ENCODE data around the gene YPEL1.

YPEL1 gene

GRCh38 chr22:21672107-21672629 lies 63.4 kb downstream of the YPEL1 start:
- H3K36me3 ChIP-seq (ENCODE audit: control insufficient read depth, insufficient read depth, low read length): peaks cover 33% of the 10 kb centered on the region
- H3K27me3 ChIP-seq (ENCODE audit: control insufficient read depth, insufficient read depth, low read length): no peaks in the 10 kb centered on the region
- H3K4me3 ChIP-seq (ENCODE audit: low read depth, low read length): no peak overlapping the region
- H3K4me1 ChIP-seq (ENCODE audit: control insufficient read depth, insufficient read depth, low read length): no peaks in the 10 kb centered on the region
- H3K9me3 ChIP-seq (ENCODE audit: control insufficient read depth, insufficient read depth, low read length): no peaks in the 10 kb centered on the region
- no peak overlapping the region for H3K9ac ChIP-seq (ENCODE audit: low read depth, low read length)

- Histone ChIP-seq H3K4me3 (ENCODE audit: low read depth, low read length) (no peak overlapping the region), H3K9ac (ENCODE audit: low read depth, low read length) (no peak overlapping the region), H3K4me1 (ENCODE audit: control insufficient read depth, insufficient read depth, low read length) (no peaks in the 10 kb centered on the region), H3K36me3 (ENCODE audit: control insufficient read depth, insufficient read depth, low read length) (peaks cover 17% of the 10 kb centered on the region), H3K9me3 (ENCODE audit: control insufficient read depth, insufficient read depth, low read length) (no peaks in the 10 kb centered on the region), H3K27me3 (ENCODE audit: control insufficient read depth, insufficient read depth, low read length) (peaks cover 2% of the 10 kb centered on the region)
Observed at GRCh38 chr22:21669026-21669425, 66.6 kb downstream of the YPEL1 start.

GRCh38 chr22:21666786-21667185 lies 68.8 kb downstream of the YPEL1 start:
- Histone ChIP-seq H3K9me3 (ENCODE audit: control insufficient read depth, insufficient read depth, low read length) (no peaks in the 10 kb centered on the region), H3K9ac (ENCODE audit: low read depth, low read length) (no peak overlapping the region), H3K27me3 (ENCODE audit: control insufficient read depth, insufficient read depth, low read length) (peaks cover 4% of the 10 kb centered on the region), H3K4me3 (ENCODE audit: low read depth, low read length) (peak overlapping the region; percentile 94), H3K36me3 (ENCODE audit: control insufficient read depth, insufficient read depth, low read length) (peaks cover 6% of the 10 kb centered on the region), H3K4me1 (ENCODE audit: control insufficient read depth, insufficient read depth, low read length) (no peaks in the 10 kb centered on the region)

- Histone ChIP-seq H3K4me3 (ENCODE audit: low read depth, low read length) (peak overlapping the region; percentile 94), H3K9ac (ENCODE audit: low read depth, low read length) (no peak overlapping the region), H3K9me3 (ENCODE audit: control insufficient read depth, insufficient read depth, low read length) (no peaks in the 10 kb centered on the region), H3K36me3 (ENCODE audit: control insufficient read depth, insufficient read depth, low read length) (no peaks in the 10 kb centered on the region), H3K4me1 (ENCODE audit: control insufficient read depth, insufficient read depth, low read length) (no peaks in the 10 kb centered on the region), H3K27me3 (ENCODE audit: control insufficient read depth, insufficient read depth, low read length) (peaks cover 7% of the 10 kb centered on the region)
Observed at GRCh38 chr22:21665047-21665851, 70.3 kb downstream of the YPEL1 start.

GRCh38 chr22:21663738-21664137 lies 71.9 kb downstream of the YPEL1 start:
- Histone ChIP-seq H3K36me3 (ENCODE audit: control insufficient read depth, insufficient read depth, low read length) (no peaks in the 10 kb centered on the region), H3K27me3 (ENCODE audit: control insufficient read depth, insufficient read depth, low read length) (peaks cover 8% of the 10 kb centered on the region), H3K9ac (ENCODE audit: low read depth, low read length) (no peak overlapping the region), H3K4me1 (ENCODE audit: control insufficient read depth, insufficient read depth, low read length) (no peaks in the 10 kb centered on the region), H3K9me3 (ENCODE audit: control insufficient read depth, insufficient read depth, low read length) (no peaks in the 10 kb centered on the region), H3K4me3 (ENCODE audit: low read depth, low read length) (no peak overlapping the region)

GRCh38 chr22:21661991-21662390 lies 73.6 kb downstream of the YPEL1 start:
- H3K9me3 ChIP-seq (ENCODE audit: control insufficient read depth, insufficient read depth, low read length): no peaks in the 10 kb centered on the region
- H3K4me3 ChIP-seq (ENCODE audit: low read depth, low read length): no peak overlapping the region
- H3K36me3 ChIP-seq (ENCODE audit: control insufficient read depth, insufficient read depth, low read length): no peaks in the 10 kb centered on the region
- H3K27me3 ChIP-seq (ENCODE audit: control insufficient read depth, insufficient read depth, low read length): peaks cover 8% of the 10 kb centered on the region
- no peak overlapping the region for H3K9ac ChIP-seq (ENCODE audit: low read depth, low read length)
- no peaks in the 10 kb centered on the region for H3K4me1 ChIP-seq (ENCODE audit: control insufficient read depth, insufficient read depth, low read length)

GRCh38 chr22:21660904-21661303 lies 74.7 kb downstream of the YPEL1 start:
- Histone ChIP-seq H3K4me3 (ENCODE audit: low read depth, low read length) (no peak overlapping the region), H3K9me3 (ENCODE audit: control insufficient read depth, insufficient read depth, low read length) (no peaks in the 10 kb centered on the region), H3K27me3 (ENCODE audit: control insufficient read depth, insufficient read depth, low read length) (peaks cover 8% of the 10 kb centered on the region), H3K4me1 (ENCODE audit: control insufficient read depth, insufficient read depth, low read length) (peaks cover 3% of the 10 kb centered on the region), H3K9ac (ENCODE audit: low read depth, low read length) (no peak overlapping the region), H3K36me3 (ENCODE audit: control insufficient read depth, insufficient read depth, low read length) (no peaks in the 10 kb centered on the region)

GRCh38 chr22:21659864-21660525 lies 75.6 kb downstream of the YPEL1 start:
- no peak overlapping the region for H3K9ac ChIP-seq (ENCODE audit: low read depth, low read length)

GRCh38 chr22:21657360-21658032 lies 78.1 kb downstream of the YPEL1 start:
- peaks cover 4% of the 10 kb centered on the region for H3K27me3 ChIP-seq (ENCODE audit: control insufficient read depth, insufficient read depth, low read length)
- peaks cover 7% of the 10 kb centered on the region for H3K4me1 ChIP-seq (ENCODE audit: control insufficient read depth, insufficient read depth, low read length)
- no peaks in the 10 kb centered on the region for H3K9me3 ChIP-seq (ENCODE audit: control insufficient read depth, insufficient read depth, low read length)
- H3K4me3 ChIP-seq (ENCODE audit: low read depth, low read length): peak overlapping the region; percentile 59
- peak overlapping the region; percentile 76 for H3K9ac ChIP-seq (ENCODE audit: low read depth, low read length)
- H3K36me3 ChIP-seq (ENCODE audit: control insufficient read depth, insufficient read depth, low read length): peaks cover 7% of the 10 kb centered on the region

More at GRCh38 chr22:21659864-21660525, 75.6 kb downstream of the YPEL1 start:
- no peaks in the 10 kb centered on the region for H3K9me3 ChIP-seq (ENCODE audit: control insufficient read depth, insufficient read depth, low read length)
- peaks cover 8% of the 10 kb centered on the region for H3K27me3 ChIP-seq (ENCODE audit: control insufficient read depth, insufficient read depth, low read length)
- H3K36me3 ChIP-seq (ENCODE audit: control insufficient read depth, insufficient read depth, low read length): no peaks in the 10 kb centered on the region
- H3K4me3 ChIP-seq (ENCODE audit: low read depth, low read length): no peak overlapping the region
- peaks cover 3% of the 10 kb centered on the region for H3K4me1 ChIP-seq (ENCODE audit: control insufficient read depth, insufficient read depth, low read length)

GRCh38 chr22:21657020-21657359 lies 78.6 kb downstream of the YPEL1 start:
- no peaks in the 10 kb centered on the region for H3K9me3 ChIP-seq (ENCODE audit: control insufficient read depth, insufficient read depth, low read length)
- H3K4me3 ChIP-seq (ENCODE audit: low read depth, low read length): peak overlapping the region; percentile 59
- H3K9ac ChIP-seq (ENCODE audit: low read depth, low read length): peak overlapping the region; percentile 76
- H3K4me1 ChIP-seq (ENCODE audit: control insufficient read depth, insufficient read depth, low read length): peaks cover 7% of the 10 kb centered on the region
- H3K36me3 ChIP-seq (ENCODE audit: control insufficient read depth, insufficient read depth, low read length): peaks cover 7% of the 10 kb centered on the region
- peaks cover 4% of the 10 kb centered on the region for H3K27me3 ChIP-seq (ENCODE audit: control insufficient read depth, insufficient read depth, low read length)

- H3K4me1 ChIP-seq (ENCODE audit: control insufficient read depth, insufficient read depth, low read length): peaks cover 13% of the 10 kb centered on the region
- no peaks in the 10 kb centered on the region for H3K27me3 ChIP-seq (ENCODE audit: control insufficient read depth, insufficient read depth, low read length)
- no peaks in the 10 kb centered on the region for H3K9me3 ChIP-seq (ENCODE audit: control insufficient read depth, insufficient read depth, low read length)
- H3K4me3 ChIP-seq (ENCODE audit: low read depth, low read length): peak overlapping the region; percentile 82
- H3K9ac ChIP-seq (ENCODE audit: low read depth, low read length): peak overlapping the region; percentile 73
- H3K36me3 ChIP-seq (ENCODE audit: control insufficient read depth, insufficient read depth, low read length): peaks cover 7% of the 10 kb centered on the region
Observed at GRCh38 chr22:21652547-21653545, 82.7 kb downstream of the YPEL1 start.
